GM18870 (cell line): ENCODE data around the gene NT5DC4.
A peak's percentile ranks its signal among the peaks of the same experiment; 100 is the strongest.

ENCODE experiments used
- ATAC-seq: cut with Tn5 transposase; IDR thresholded peaks from one replicate; pipeline ENCODE4 v1.9.1; 2021; ENCODE audit warnings: moderate library complexity; ENCODE audit not compliant: unreplicated experiment

NT5DC4 gene

GRCh38 chr2:112751451-112752197, 30.8 kb downstream of the NT5DC4 start:
- no peak for ATAC-seq

- no peak for ATAC-seq
Measured at GRCh38 chr2:112752667-112753066, 31.8 kb downstream of the NT5DC4 start.

- ATAC-seq: no peak
Measured at GRCh38 chr2:112754564-112754963, 33.7 kb downstream of the NT5DC4 start.

GRCh38 chr2:112755444-112755843, 34.6 kb downstream of the NT5DC4 start:
- no peak for ATAC-seq

GRCh38 chr2:112756207-112756606, 35.4 kb downstream of the NT5DC4 start:
- no peak for ATAC-seq

GRCh38 chr2:112757265-112757664, 36.4 kb downstream of the NT5DC4 start:
- ATAC-seq: no peak

- no peak for ATAC-seq
Measured at GRCh38 chr2:112758711-112759110, 37.9 kb downstream of the NT5DC4 start.

GRCh38 chr2:112760149-112760548, 39.3 kb downstream of the NT5DC4 start:
- no peak for ATAC-seq

- ATAC-seq: no peak
Measured at GRCh38 chr2:112762276-112762675, 41.5 kb downstream of the NT5DC4 start.

- peak; percentile 98 for ATAC-seq
Measured at GRCh38 chr2:112764071-112765044, 43.5 kb downstream of the NT5DC4 start, which contains the start of gene CKAP2L. CKAP2L (minus strand) TSS chr2:112764609; CDS start chr2:112764598, 11 bp downstream.

- ATAC-seq: no peak
Measured at GRCh38 chr2:112765251-112765650, 44.4 kb downstream of the NT5DC4 start.

- ATAC-seq: no peak
Measured at GRCh38 chr2:112767693-112768330, 47.0 kb downstream of the NT5DC4 start.

- ATAC-seq: no peak
Measured at GRCh38 chr2:112768432-112768831, 47.6 kb downstream of the NT5DC4 start.

- no peak for ATAC-seq
Measured at GRCh38 chr2:112772322-112772721, 51.5 kb downstream of the NT5DC4 start.

GRCh38 chr2:112772911-112773475, 52.2 kb downstream of the NT5DC4 start:
- ATAC-seq: no peak

- no peak for ATAC-seq
Measured at GRCh38 chr2:112773556-112773955, 52.7 kb downstream of the NT5DC4 start.

GRCh38 chr2:112774536-112775285, 53.9 kb downstream of the NT5DC4 start:
- no peak for ATAC-seq

- no peak for ATAC-seq
Measured at GRCh38 chr2:112776113-112776512, 55.3 kb downstream of the NT5DC4 start.

- no peak for ATAC-seq
Measured at GRCh38 chr2:112777036-112777435, 56.2 kb downstream of the NT5DC4 start.

GRCh38 chr2:112779598-112779997, 58.8 kb downstream of the NT5DC4 start:
- ATAC-seq: no peak
